KMS-11 (cell line): ENCODE data around the gene RXFP1.

Experiments used
- H2AFZ ChIP-seq: fragments of 200-600 bp; sonication (generic); 2 replicates; pipeline ENCODE4 v1.6.1; 2016; ENCODE audit warnings: antibody characterized with exemption, mixed run types, low read depth
- H3K27ac ChIP-seq: fragments of 200-600 bp; sonication (generic); 2 replicates; pipeline ENCODE4 v1.6.1; 2016; ENCODE audit warnings: mild to moderate bottlenecking, mixed run types
- H3K27me3 ChIP-seq: fragments of 200-600 bp; sonication (generic); 2 replicates; pipeline ENCODE4 v1.6.1; 2017; ENCODE audit warnings: mild to moderate bottlenecking, low read depth, mixed run types, moderate library complexity; ENCODE audit not compliant: insufficient read depth
- H3K36me3 ChIP-seq: fragments of 200-600 bp; sonication (generic); 2 replicates; pipeline ENCODE4 v1.6.1; 2017; ENCODE audit warnings: mild to moderate bottlenecking, mixed run types; ENCODE audit not compliant: insufficient read depth
- H3K4me1 ChIP-seq: fragments of 200-600 bp; sonication (generic); 2 replicates; pipeline ENCODE4 v1.6.1; 2016; ENCODE audit warnings: mild to moderate bottlenecking, low read depth, mixed run types; ENCODE audit not compliant: poor library complexity, severe bottlenecking
- H3K4me2 ChIP-seq: fragments of 200-600 bp; sonication (generic); 2 replicates; pipeline ENCODE4 v1.7.0; 2016; ENCODE audit warnings: mild to moderate bottlenecking, mixed run types
- H3K4me3 ChIP-seq: fragments of 200-600 bp; sonication (generic); IDR thresholded peaks from 2 replicates; pipeline ENCODE4 v1.6.1; 2017; ENCODE audit warnings: low read depth, low read length, mixed read lengths; ENCODE audit not compliant: insufficient read depth
- H3K79me2 ChIP-seq: fragments of 200-600 bp; sonication (generic); 2 replicates; pipeline ENCODE4 v1.6.1; 2016; ENCODE audit warnings: low read depth, mixed run types; ENCODE audit not compliant: insufficient read depth
- H3K9ac ChIP-seq: fragments of 200-600 bp; sonication (generic); 2 replicates; pipeline ENCODE4 v1.6.1; 2016; ENCODE audit warnings: mild to moderate bottlenecking, mixed run types
- H4K20me1 ChIP-seq: fragments of 200-600 bp; sonication (generic); 2 replicates; pipeline ENCODE4 v1.6.1; 2016; ENCODE audit warnings: mild to moderate bottlenecking, mixed run types; ENCODE audit not compliant: insufficient read depth
- TF ChIP-seq, protein P1 (sequence below): fragments of 200-600 bp; sonication (generic); conservative IDR thresholded peaks from 2 replicates; pipeline ENCODE4 v1.6.1; 2017; ENCODE audit warnings: low read depth, mild to moderate bottlenecking, antibody characterized with exemption, low read length, moderate library complexity, mixed read lengths

Gene RXFP1

DNA sequence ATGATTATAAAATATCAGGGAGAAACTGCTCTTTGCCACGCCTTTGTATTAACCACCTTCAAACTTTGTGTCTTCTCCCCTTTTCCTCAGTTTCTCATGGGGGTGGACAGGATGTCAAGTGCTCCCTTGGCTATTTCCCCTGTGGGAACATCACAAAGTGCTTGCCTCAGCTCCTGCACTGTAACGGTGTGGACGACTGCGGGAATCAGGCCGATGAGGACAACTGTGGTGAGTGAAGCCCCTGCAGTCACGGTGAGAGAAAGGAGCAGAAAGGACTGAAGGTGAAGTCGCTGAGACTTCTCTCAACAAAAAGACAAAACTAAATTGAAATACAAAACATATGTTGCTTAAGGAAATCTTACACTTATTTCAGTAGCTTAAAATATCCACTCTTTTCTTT lies 50.9 kb downstream of the RXFP1 start:
- no peak overlapping the region for H3K4me3 ChIP-seq
- no peaks in the 10 kb centered on the region for H4K20me1 ChIP-seq
- no peak overlapping the region for H3K4me2 ChIP-seq

DNA sequence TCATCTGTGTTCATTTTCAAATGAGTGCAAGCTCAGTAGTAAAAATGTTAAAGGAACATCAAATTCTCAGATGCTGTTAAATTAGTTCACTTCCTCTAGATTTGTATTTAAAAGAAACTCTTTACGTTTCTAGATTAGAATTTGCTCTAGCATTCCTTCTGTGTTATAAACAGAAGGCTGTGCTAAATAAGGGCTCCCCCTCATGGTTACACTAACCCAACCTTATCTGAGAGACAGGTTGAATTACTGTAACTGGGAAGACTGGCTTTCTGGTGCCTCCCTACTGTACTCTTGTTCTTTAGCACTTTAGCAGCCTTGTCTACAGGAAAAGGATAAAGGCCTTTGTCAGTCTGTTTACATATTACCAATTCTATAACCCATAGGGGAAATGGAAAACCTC lies 56.8 kb downstream of the RXFP1 start:
- H3K79me2 ChIP-seq: no peaks in the 10 kb centered on the region
- no peak overlapping the region for H3K4me2 ChIP-seq
- H3K27me3 ChIP-seq: no peaks in the 10 kb centered on the region
- H3K27ac ChIP-seq: no peak overlapping the region
- H3K4me1 ChIP-seq: no peaks in the 10 kb centered on the region
- no peaks in the 10 kb centered on the region for H3K36me3 ChIP-seq
- H2AFZ ChIP-seq: no peak overlapping the region
- H3K4me3 ChIP-seq: no peak overlapping the region
- TF ChIP-seq, protein P1, sequence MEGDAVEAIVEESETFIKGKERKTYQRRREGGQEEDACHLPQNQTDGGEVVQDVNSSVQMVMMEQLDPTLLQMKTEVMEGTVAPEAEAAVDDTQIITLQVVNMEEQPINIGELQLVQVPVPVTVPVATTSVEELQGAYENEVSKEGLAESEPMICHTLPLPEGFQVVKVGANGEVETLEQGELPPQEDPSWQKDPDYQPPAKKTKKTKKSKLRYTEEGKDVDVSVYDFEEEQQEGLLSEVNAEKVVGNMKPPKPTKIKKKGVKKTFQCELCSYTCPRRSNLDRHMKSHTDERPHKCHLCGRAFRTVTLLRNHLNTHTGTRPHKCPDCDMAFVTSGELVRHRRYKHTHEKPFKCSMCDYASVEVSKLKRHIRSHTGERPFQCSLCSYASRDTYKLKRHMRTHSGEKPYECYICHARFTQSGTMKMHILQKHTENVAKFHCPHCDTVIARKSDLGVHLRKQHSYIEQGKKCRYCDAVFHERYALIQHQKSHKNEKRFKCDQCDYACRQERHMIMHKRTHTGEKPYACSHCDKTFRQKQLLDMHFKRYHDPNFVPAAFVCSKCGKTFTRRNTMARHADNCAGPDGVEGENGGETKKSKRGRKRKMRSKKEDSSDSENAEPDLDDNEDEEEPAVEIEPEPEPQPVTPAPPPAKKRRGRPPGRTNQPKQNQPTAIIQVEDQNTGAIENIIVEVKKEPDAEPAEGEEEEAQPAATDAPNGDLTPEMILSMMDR: no peak
- H4K20me1 ChIP-seq: no peaks in the 10 kb centered on the region
- H3K9ac ChIP-seq: no peak overlapping the region

More for the DNA sequence above, 50.9 kb downstream of the RXFP1 start:
- Histone ChIP-seq H3K4me1 (no peaks in the 10 kb centered on the region), H3K27ac (no peak overlapping the region), H3K79me2 (no peaks in the 10 kb centered on the region), H3K27me3 (no peaks in the 10 kb centered on the region), H3K9ac (no peak overlapping the region), H3K36me3 (no peaks in the 10 kb centered on the region), H2AFZ (no peak overlapping the region)
- TF ChIP-seq, protein P1: no peak

DNA sequence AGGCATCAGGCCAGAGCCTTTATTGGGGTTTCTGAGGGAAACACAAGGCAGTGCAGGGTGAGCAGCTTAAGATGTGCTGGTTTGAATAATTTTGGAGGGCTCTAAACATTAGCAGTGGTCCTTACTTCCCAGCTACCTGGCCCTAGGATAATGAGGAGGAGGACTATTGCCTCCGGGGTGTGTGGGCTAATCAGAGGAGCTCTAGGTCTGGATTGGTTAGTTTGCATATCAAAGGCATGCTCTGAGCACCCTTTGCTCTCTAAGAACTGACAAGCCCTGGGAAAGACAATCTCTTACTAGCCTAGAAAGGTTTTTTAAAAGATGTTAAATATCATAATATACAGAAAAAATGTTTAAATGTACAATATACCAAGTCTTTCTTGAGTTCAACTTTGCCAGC lies 58.4 kb downstream of the RXFP1 start:
- Histone ChIP-seq H3K4me1 (no peaks in the 10 kb centered on the region), H4K20me1 (no peaks in the 10 kb centered on the region), H3K9ac (no peak overlapping the region), H3K27ac (no peak overlapping the region), H3K79me2 (no peaks in the 10 kb centered on the region), H3K4me2 (no peak overlapping the region), H3K36me3 (no peaks in the 10 kb centered on the region), H2AFZ (no peak overlapping the region), H3K4me3 (no peak overlapping the region), H3K27me3 (no peaks in the 10 kb centered on the region)
- TF ChIP-seq, protein P1: no peak

DNA sequence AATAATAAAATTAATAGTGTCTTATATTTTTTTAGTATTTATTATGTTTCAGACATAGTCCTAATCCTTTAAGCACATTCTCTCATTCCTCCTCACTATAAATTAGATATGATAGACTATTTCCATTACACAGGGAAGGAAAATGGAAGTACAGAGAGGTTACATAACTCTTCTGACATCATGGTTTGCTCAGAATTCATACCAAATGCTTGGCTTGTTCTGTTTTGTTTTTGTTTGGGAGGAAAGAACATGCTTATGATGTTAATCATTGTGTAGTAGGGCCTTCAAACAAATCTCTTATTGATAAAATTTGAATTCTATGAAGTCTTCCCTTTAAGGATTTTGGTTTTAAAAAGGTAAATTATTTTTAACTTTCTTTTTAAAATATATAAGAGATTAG lies 59.5 kb downstream of the RXFP1 start:
- H2AFZ ChIP-seq: no peak overlapping the region
- H3K36me3 ChIP-seq: no peaks in the 10 kb centered on the region
- no peaks in the 10 kb centered on the region for H3K79me2 ChIP-seq
- no peak overlapping the region for H3K27ac ChIP-seq
- H3K9ac ChIP-seq: no peak overlapping the region
- TF ChIP-seq, protein P1: no peak
- H3K4me1 ChIP-seq: no peaks in the 10 kb centered on the region
- H3K27me3 ChIP-seq: no peaks in the 10 kb centered on the region
- H4K20me1 ChIP-seq: no peaks in the 10 kb centered on the region
- no peak overlapping the region for H3K4me2 ChIP-seq
- no peak overlapping the region for H3K4me3 ChIP-seq
